SK-N-SH treated with all-trans-retinoic acid at 6 μM for 48 hours (cell line): ENCODE results near the gene PLPP3.

Source experiments
- ATAC-seq: fragments of 200-7000 bp; cut with Tn5 transposase; 3 replicates; pipeline ENCODE4 v1.9.1; 2020; ENCODE audit warnings: mild to moderate bottlenecking, moderate library complexity
- ARNTL ChIP-seq: fragments of 450-650 bp; formaldehyde crosslinking; IDR thresholded peaks from 2 replicates; pipeline ENCODE4 v1.5.0; 2020; ENCODE audit warnings: low read depth, mild to moderate bottlenecking, moderate library complexity, borderline replicate concordance
- BACH2 ChIP-seq: fragments of 250-450 bp; sonication (Bioruptor Pico); IDR thresholded peaks from 2 replicates; pipeline ENCODE4 v1.9.0; 2021; ENCODE audit warnings: mild to moderate bottlenecking, borderline replicate concordance
- CREB5 ChIP-seq: fragments of 250-450 bp; sonication (Bioruptor Pico); IDR thresholded peaks from 2 replicates; pipeline ENCODE4 v1.5.1; 2020; ENCODE audit warnings: low read depth, mild to moderate bottlenecking, moderate library complexity
- CSDC2 ChIP-seq: fragments of 250-450 bp; sonication (Bioruptor Pico); IDR thresholded peaks from 2 replicates; pipeline ENCODE4 v1.5.0; 2020; ENCODE audit warnings: mild to moderate bottlenecking, moderate library complexity
- CSRNP3 ChIP-seq: fragments of 250-450 bp; sonication (Bioruptor Pico); IDR thresholded peaks from 2 replicates; pipeline ENCODE4 v1.5.1; 2021; ENCODE audit warnings: mild to moderate bottlenecking, moderate library complexity
- ESRRG ChIP-seq: fragments of 250-450 bp; sonication (Bioruptor Pico); IDR thresholded peaks from 2 replicates; pipeline ENCODE4 v1.6.1; 2021; ENCODE audit warnings: mild to moderate bottlenecking
- GLIS3 ChIP-seq: fragments of 250-450 bp; sonication (Bioruptor Pico); IDR thresholded peaks from 2 replicates; pipeline ENCODE4 v1.5.0; 2020; ENCODE audit warnings: mild to moderate bottlenecking, moderate library complexity
- ISL1 ChIP-seq: fragments of 250-450 bp; sonication (Bioruptor Pico); IDR thresholded peaks from 2 replicates; pipeline ENCODE4 v2.1.2; 2022; ENCODE audit warnings: mild to moderate bottlenecking, moderate library complexity
- OSR1 ChIP-seq: fragments of 250-450 bp; sonication (Bioruptor Pico); IDR thresholded peaks from 2 replicates; pipeline ENCODE4 v1.8.0; 2022; ENCODE audit warnings: moderate library complexity, mild to moderate bottlenecking, inconsistent platforms
- PATZ1 ChIP-seq: fragments of 250-450 bp; sonication (Bioruptor Pico); IDR thresholded peaks from 2 replicates; pipeline ENCODE4 v1.8.0; 2020; ENCODE audit warnings: mild to moderate bottlenecking, moderate library complexity, borderline replicate concordance
- PPARA ChIP-seq: fragments of 250-450 bp; sonication (Bioruptor Pico); IDR thresholded peaks from 2 replicates; pipeline ENCODE4 v1.5.0; 2020; ENCODE audit warnings: mild to moderate bottlenecking, borderline replicate concordance
- RARB ChIP-seq: fragments of 250-450 bp; sonication (Bioruptor Pico); IDR thresholded peaks from 2 replicates; pipeline ENCODE4 v1.8.0; 2021; ENCODE audit warnings: mild to moderate bottlenecking, moderate library complexity
- SNAI2 ChIP-seq: fragments of 250-450 bp; sonication (Bioruptor Pico); IDR thresholded peaks from 2 replicates; pipeline ENCODE4 v1.5.0; 2020; ENCODE audit warnings: mild to moderate bottlenecking, moderate library complexity
- TCF4 ChIP-seq: fragments of 250-450 bp; sonication (Bioruptor Pico); IDR thresholded peaks from 2 replicates; pipeline ENCODE4 v1.8.0; 2021; ENCODE audit warnings: mild to moderate bottlenecking, moderate library complexity, borderline replicate concordance
- TOX ChIP-seq: fragments of 250-450 bp; sonication (Bioruptor Pico); IDR thresholded peaks from 2 replicates; pipeline ENCODE4 v1.8.0; 2021; ENCODE audit warnings: mild to moderate bottlenecking, moderate library complexity, borderline replicate concordance
- ZFP3 ChIP-seq: fragments of 250-450 bp; sonication (Bioruptor Pico); IDR thresholded peaks from 2 replicates; pipeline ENCODE4 v1.5.0; 2020; ENCODE audit warnings: mild to moderate bottlenecking, moderate library complexity
- ZFP30 ChIP-seq: fragments of 450-650 bp; formaldehyde crosslinking; IDR thresholded peaks from 2 replicates; pipeline ENCODE4 v1.5.0; 2022; ENCODE audit warnings: mild to moderate bottlenecking, moderate library complexity
- ZNF565 ChIP-seq: fragments of 450-650 bp; formaldehyde crosslinking; conservative IDR thresholded peaks from 2 replicates; pipeline ENCODE4 v1.5.0; 2020; ENCODE audit warnings: low read depth, mild to moderate bottlenecking, moderate library complexity
- ZNF70 ChIP-seq: fragments of 450-650 bp; formaldehyde crosslinking; IDR thresholded peaks from 2 replicates; pipeline ENCODE4 v1.5.0; 2020; ENCODE audit warnings: mild to moderate bottlenecking, moderate library complexity
- ZNF8 ChIP-seq: fragments of 450-650 bp; formaldehyde crosslinking; IDR thresholded peaks from 2 replicates; pipeline ENCODE4 v1.5.0; 2020; ENCODE audit warnings: mild to moderate bottlenecking, moderate library complexity
- TF ChIP-seq, protein P1 (sequence below): fragments of 250-450 bp; sonication (Bioruptor Pico); IDR thresholded peaks from 2 replicates; pipeline ENCODE4 v1.5.0; 2020; ENCODE audit warnings: mild to moderate bottlenecking, moderate library complexity

Gene PLPP3

DNA sequence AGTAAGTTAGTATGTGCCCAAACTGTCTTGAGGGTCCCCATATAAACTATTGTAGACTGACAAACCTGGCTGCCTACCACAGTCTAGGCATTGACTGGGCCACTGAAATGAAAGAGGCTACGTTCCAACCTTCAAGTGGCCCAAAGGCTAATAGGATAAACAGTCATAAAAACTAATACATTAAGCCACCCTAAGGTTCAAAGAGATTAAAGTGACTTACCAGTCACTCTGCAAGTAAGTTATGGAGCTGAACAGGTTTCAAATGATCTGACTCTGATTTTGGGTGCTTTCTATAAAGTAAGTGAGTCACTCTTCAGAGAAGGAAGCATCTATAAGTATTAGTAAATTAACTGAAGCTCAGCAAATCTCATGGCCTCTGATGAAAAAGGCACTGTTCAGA lies 38.0 kb downstream of the PLPP3 start (continued):
- no peak for TF ChIP-seq BACH2
- TF ChIP-seq ZFP30, result no peak
- TF ChIP-seq ZNF8 (CRISPR knock-in tag), result no peak
- no peak for TF ChIP-seq ESRRG (CRISPR knock-in tag)
- TF ChIP-seq OSR1 (CRISPR knock-in tag), result no peak
- no peak for TF ChIP-seq GLIS3 (CRISPR knock-in tag)
- TF ChIP-seq ZNF70 (CRISPR knock-in tag), result no peak

DNA sequence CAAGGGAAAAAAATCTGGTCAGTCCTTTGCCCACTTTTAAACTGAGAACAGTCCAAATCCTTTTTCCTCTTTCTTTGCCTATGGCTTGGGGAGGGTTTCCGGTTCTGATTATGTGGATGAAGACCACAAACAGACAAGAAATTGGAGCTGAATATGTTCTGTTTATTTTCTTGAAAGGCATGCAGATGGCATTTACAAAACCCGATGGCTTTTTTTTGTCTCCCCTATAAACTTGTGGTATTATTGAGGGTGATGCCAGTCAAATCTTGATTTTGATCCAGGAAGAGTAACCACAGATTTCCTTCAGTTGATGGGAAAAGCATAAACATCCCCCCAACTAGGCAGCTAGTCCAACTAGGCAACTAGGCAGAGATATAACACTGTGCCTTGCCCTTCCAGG lies 38.9 kb downstream of the PLPP3 start:
- ATAC-seq, result no peak
- TF ChIP-seq ZNF70 (CRISPR knock-in tag), result no peak
- no peak for TF ChIP-seq OSR1 (CRISPR knock-in tag)
- TF ChIP-seq CREB5 (CRISPR knock-in tag), result no peak
- no peak for TF ChIP-seq BACH2
- no peak for TF ChIP-seq ARNTL (CRISPR knock-in tag)
- no peak for TF ChIP-seq ZNF565
- TF ChIP-seq ZFP30, result no peak
- TF ChIP-seq SNAI2 (CRISPR knock-in tag), result no peak
- TF ChIP-seq ZNF8 (CRISPR knock-in tag), result no peak
- no peak for TF ChIP-seq PATZ1 (CRISPR knock-in tag)
- TF ChIP-seq ISL1 (CRISPR knock-in tag), result no peak
- TF ChIP-seq RARB (CRISPR knock-in tag), result no peak
- TF ChIP-seq TCF4 (CRISPR knock-in tag), result no peak
- TF ChIP-seq CSRNP3 (CRISPR knock-in tag), result no peak
- TF ChIP-seq CSDC2 (CRISPR knock-in tag), result no peak
- no peak for TF ChIP-seq PPARA

DNA sequence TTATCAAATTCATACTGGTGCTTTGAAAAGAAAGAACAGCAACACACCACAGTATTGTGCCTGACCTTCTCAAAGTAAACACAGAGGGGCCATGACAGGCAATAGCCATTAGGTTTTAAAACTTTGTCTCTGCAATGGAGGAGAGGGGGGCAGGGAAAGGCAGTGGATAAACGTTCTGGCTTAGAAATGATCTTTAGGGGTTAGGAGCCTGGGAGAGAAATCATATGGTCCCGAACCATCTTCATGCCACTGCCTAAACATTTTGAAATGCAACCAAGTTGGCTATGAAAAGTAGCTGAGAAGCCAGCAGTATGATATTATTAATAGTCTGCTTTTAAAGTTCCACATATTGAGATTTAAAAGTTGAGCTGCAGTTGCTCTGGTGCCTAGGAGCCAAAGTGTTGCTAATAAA lies 39.8 kb downstream of the PLPP3 start:
- no peak for ATAC-seq
- TF ChIP-seq TOX (no peak), ZNF565 (no peak), BACH2 (no peak), CSDC2 (CRISPR knock-in tag) (no peak), OSR1 (CRISPR knock-in tag) (no peak), ARNTL (CRISPR knock-in tag) (no peak), CSRNP3 (CRISPR knock-in tag) (no peak), ZNF8 (CRISPR knock-in tag) (no peak), ZFP3 (CRISPR knock-in tag) (no peak), ESRRG (CRISPR knock-in tag) (no peak), TCF4 (CRISPR knock-in tag) (no peak), PATZ1 (CRISPR knock-in tag) (no peak), ZNF70 (CRISPR knock-in tag) (no peak), PPARA (no peak)
- TF ChIP-seq, protein P1, sequence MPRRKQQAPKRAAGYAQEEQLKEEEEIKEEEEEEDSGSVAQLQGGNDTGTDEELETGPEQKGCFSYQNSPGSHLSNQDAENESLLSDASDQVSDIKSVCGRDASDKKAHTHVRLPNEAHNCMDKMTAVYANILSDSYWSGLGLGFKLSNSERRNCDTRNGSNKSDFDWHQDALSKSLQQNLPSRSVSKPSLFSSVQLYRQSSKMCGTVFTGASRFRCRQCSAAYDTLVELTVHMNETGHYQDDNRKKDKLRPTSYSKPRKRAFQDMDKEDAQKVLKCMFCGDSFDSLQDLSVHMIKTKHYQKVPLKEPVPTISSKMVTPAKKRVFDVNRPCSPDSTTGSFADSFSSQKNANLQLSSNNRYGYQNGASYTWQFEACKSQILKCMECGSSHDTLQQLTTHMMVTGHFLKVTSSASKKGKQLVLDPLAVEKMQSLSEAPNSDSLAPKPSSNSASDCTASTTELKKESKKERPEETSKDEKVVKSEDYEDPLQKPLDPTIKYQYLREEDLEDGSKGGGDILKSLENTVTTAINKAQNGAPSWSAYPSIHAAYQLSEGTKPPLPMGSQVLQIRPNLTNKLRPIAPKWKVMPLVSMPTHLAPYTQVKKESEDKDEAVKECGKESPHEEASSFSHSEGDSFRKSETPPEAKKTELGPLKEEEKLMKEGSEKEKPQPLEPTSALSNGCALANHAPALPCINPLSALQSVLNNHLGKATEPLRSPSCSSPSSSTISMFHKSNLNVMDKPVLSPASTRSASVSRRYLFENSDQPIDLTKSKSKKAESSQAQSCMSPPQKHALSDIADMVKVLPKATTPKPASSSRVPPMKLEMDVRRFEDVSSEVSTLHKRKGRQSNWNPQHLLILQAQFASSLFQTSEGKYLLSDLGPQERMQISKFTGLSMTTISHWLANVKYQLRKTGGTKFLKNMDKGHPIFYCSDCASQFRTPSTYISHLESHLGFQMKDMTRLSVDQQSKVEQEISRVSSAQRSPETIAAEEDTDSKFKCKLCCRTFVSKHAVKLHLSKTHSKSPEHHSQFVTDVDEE, result no peak
